B cell (primary cell): ENCODE results near the gene AAK1. TPM values are rescaled to one million over a fixed set of nuclear protein-coding genes. Genes with fewer than 3 reads are reported as not detected.
"Not testable (repeated sequence)": the region's sequence is repeated elsewhere in the genome, so short reads cannot be mapped to it uniquely, and the experiment has no call there.

ENCODE experiments used
- ATAC-seq: fragments of 200-7000 bp; cut with Tn5 transposase; one replicate; pipeline ENCODE4 v1.10.0; 2021; ENCODE audit warnings: low read depth, mild to moderate bottlenecking, moderate number of reproducible peaks, moderate library complexity
- CTCF ChIA-PET: fragments of 350-600 bp; sonication (Branson Sonifier 250); formaldehyde crosslinking; loops from one replicate; lab custom pipeline; 2021; ENCODE audit warnings: antibody characterized with exemption, inconsistent platforms; lab: Charles Lee
- POLR2A ChIA-PET: fragments of 350-600 bp; sonication (Branson Sonifier 250); formaldehyde crosslinking; loops from one replicate; lab custom pipeline; 2021; ENCODE audit warnings: antibody characterized with exemption; lab: Charles Lee
- DNase-seq: peaks from one replicate; pipeline ENCODE4 v3.0.0; 2013
- H2AFZ ChIP-seq: 2 replicates; pipeline ENCODE4 v1.6.1; 2012; ENCODE audit warnings: mild to moderate bottlenecking, low read depth, low read length; ENCODE audit not compliant: insufficient read depth, poor library complexity, severe bottlenecking
- H3K27ac ChIP-seq, 2 donors: 1 replicate in 1 of 2; 2 replicates in 1 of 2; pipeline ENCODE4 v1.5.1; 2012 to 2013; ENCODE audit warnings: low read length in 2 of 2, mild to moderate bottlenecking in 2 of 2, moderate library complexity in 1 of 2
- H3K27me3 ChIP-seq, 4 experiments: fragments of 200-600 bp in 1 of 4; sonication (generic) in 1 of 4; replicated peaks in 1 of 4; 1 replicate in 2 of 4; 2 replicates in 2 of 4; pipeline versions ENCODE4 v1.6.1 to v1.7.0; 2013 to 2016; ENCODE audit warnings: low read length in 3 of 4, mild to moderate bottlenecking in 2 of 4, mixed read lengths in 1 of 4, moderate library complexity in 1 of 4; ENCODE audit not compliant: insufficient read depth in 4 of 4, control insufficient read depth in 3 of 4; ENCODE audit errors: control extremely low read depth in 1 of 4
- H3K36me3 ChIP-seq, 2 experiments: replicated peaks in 1 of 2; 1 replicate in 1 of 2; 2 replicates in 1 of 2; pipeline versions ENCODE4 v1.6.1 to v1.7.1; 2013; ENCODE audit warnings: low read length in 1 of 2; ENCODE audit not compliant: insufficient read depth in 2 of 2, control insufficient read depth in 1 of 2; ENCODE audit errors: control extremely low read depth in 1 of 2, extremely low read depth in 1 of 2
- H3K4me1 ChIP-seq, 2 donors: fragments of 200-600 bp in 1 of 2; sonication (generic) in 1 of 2; 1 replicate in 1 of 2; 2 replicates in 1 of 2; pipeline versions ENCODE4 v1.5.1 to v1.6.1; 2013 to 2017; ENCODE audit warnings: low read length in 2 of 2; ENCODE audit not compliant: control insufficient read depth in 2 of 2, insufficient read depth in 2 of 2
- H3K4me2 ChIP-seq: replicated peaks from 2 replicates; pipeline ENCODE3; 2012; ENCODE audit warnings: mild to moderate bottlenecking, low read depth, low read length; ENCODE audit not compliant: poor library complexity, severe bottlenecking
- H3K4me3 ChIP-seq, 5 experiments: fragments of 200-600 bp in 1 of 5; sonication (generic) in 1 of 5; 1 replicate in 3 of 5; 2 replicates in 2 of 5; pipeline versions ENCODE4 v1.5.1 to v1.7.0; 2011 to 2016; ENCODE audit warnings: low read length in 4 of 5, mild to moderate bottlenecking in 4 of 5, low read depth in 2 of 5, control low read depth in 1 of 5, moderate library complexity in 1 of 5; ENCODE audit not compliant: insufficient read depth in 1 of 5; ENCODE audit errors: control extremely low read depth in 1 of 5, extremely low read depth in 1 of 5
- H3K79me2 ChIP-seq: fragments of 200-600 bp; sonication (generic); one replicate; pipeline ENCODE4 v1.6.0; 2016; ENCODE audit warnings: low read length; ENCODE audit not compliant: control insufficient read depth, insufficient read depth
- H3K9ac ChIP-seq: fragments of 200-600 bp; sonication (generic); 2 replicates; pipeline ENCODE4 v1.6.1; 2017; ENCODE audit warnings: mild to moderate bottlenecking, low read length, moderate library complexity
- H3K9me3 ChIP-seq, 3 donors: one replicate each; pipeline versions ENCODE4 v1.6.1 to v1.7.1; 2013; ENCODE audit warnings: low read length in 2 of 3; ENCODE audit not compliant: control insufficient read depth in 2 of 3, insufficient read depth in 1 of 3; ENCODE audit errors: control extremely low read depth in 1 of 3
- H4K20me1 ChIP-seq: 2 replicates; pipeline ENCODE4 v1.6.0; 2012; ENCODE audit warnings: mild to moderate bottlenecking, low read length; ENCODE audit not compliant: insufficient read depth, control insufficient read depth, poor library complexity, severe bottlenecking
- H3K27ac Mint-ChIP-seq: one replicate; pipeline ENCODE4 v1.8.0; 2021; ENCODE audit warnings: mixed read lengths
- H3K27me3 Mint-ChIP-seq: one replicate; pipeline ENCODE4 v1.8.0; 2021; ENCODE audit warnings: mixed read lengths
- H3K4me1 Mint-ChIP-seq: one replicate; pipeline ENCODE4 v1.8.0; 2021; ENCODE audit warnings: mixed read lengths
- H3K4me3 Mint-ChIP-seq: one replicate; pipeline ENCODE4 v1.8.0; 2021; ENCODE audit warnings: mixed read lengths
- H3K9me3 Mint-ChIP-seq: one replicate; pipeline ENCODE4 v1.8.0; 2022; ENCODE audit warnings: mixed read lengths; ENCODE audit not compliant: insufficient read depth
- EZH2 ChIP-seq: IDR thresholded peaks from 2 replicates; pipeline ENCODE4 v1.6.1; 2012; ENCODE audit warnings: borderline replicate concordance, low read depth, mild to moderate bottlenecking, moderate library complexity, low read length; ENCODE audit not compliant: insufficient read depth, poor library complexity, severe bottlenecking
- WGBS: methylation state at CpG from one replicate; pipeline ENCODE4 v1.1.5; 2013; ENCODE audit warnings: missing lambda C conversion rate; ENCODE audit not compliant: insufficient coverage; 5-methylcytosine and 5-hydroxymethylcytosine counted together
- intact Hi-C: fragments of 100-400 bp; cut with micrococcal nuclease; formaldehyde crosslinking; loops from one replicate; pipeline ENCODE4 v1.10.0; 2022
- polyA plus RNA-seq: library from polyadenylated mRNA; depleted of rRNA; stranded (reverse); fragments of >200 nt; gene quantifications from 2 replicates; pipeline ENCODE4 v1.2.3, GENCODE V29; 2012
- total RNA-seq, 2 donors: library from RNA; stranded (reverse); fragments of 120-200 nt in 1 of 2; gene quantifications; 1 replicate in 1 of 2; 2 replicates in 1 of 2; pipeline versions ENCODE4 v1.2.3 to v1.2.4, GENCODE V29; 2013 to 2022
- TF ChIP-seq, protein P1 (sequence below): fragments of 200-600 bp; IDR thresholded peaks from one replicate; pipeline ENCODE4 v1.8.0; 2022; ENCODE audit warnings: antibody characterized with exemption, mild to moderate bottlenecking

Gene AAK1
- total and polyA plus RNA-seq, 2 donors (not counting 1 experiment from before 2014, with no cell fraction given), result 2.4 to 7.2 TPM

DNA sequence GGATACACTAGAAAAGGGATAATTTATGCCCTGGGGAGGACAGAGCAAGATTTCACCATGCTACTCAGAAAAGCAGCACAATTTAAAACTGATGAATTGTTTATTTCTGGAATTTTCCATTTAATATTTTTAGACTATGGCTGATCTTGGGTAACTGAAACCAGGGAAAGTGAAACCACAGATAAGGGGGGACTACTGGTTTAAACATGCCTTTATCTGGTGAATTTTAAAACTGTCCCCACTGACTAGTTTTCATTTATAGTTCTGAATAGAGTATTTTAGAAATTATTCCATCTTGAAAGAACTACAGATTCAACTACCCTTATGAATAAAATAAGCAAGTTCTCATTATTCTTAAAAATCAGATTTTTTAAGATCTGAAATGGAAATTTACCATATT lies 221.3 kb downstream of the AAK1 start:
- Histone ChIP-seq H3K27me3 (no peaks in the 10 kb centered on the region), H2AFZ (no peak overlapping the region), H4K20me1 (no peaks in the 10 kb centered on the region), H3K9me3 (peaks cover 0 to 3% (median 0%) of the 10 kb centered on the region in 3 donors), H3K79me2 (peaks cover 24% of the 10 kb centered on the region), H3K9ac (no peak overlapping the region), H3K4me2 (no peak overlapping the region), H3K4me3 (no peak overlapping the region), H3K36me3 (peaks cover 2 to 32% of the 10 kb centered on the region in 2 experiments), H3K27ac (no peak overlapping the region), H3K4me1 (no peaks in the 10 kb centered on the region)
- no peak overlapping the region for H3K27ac Mint-ChIP-seq
- TF ChIP-seq, protein P1, sequence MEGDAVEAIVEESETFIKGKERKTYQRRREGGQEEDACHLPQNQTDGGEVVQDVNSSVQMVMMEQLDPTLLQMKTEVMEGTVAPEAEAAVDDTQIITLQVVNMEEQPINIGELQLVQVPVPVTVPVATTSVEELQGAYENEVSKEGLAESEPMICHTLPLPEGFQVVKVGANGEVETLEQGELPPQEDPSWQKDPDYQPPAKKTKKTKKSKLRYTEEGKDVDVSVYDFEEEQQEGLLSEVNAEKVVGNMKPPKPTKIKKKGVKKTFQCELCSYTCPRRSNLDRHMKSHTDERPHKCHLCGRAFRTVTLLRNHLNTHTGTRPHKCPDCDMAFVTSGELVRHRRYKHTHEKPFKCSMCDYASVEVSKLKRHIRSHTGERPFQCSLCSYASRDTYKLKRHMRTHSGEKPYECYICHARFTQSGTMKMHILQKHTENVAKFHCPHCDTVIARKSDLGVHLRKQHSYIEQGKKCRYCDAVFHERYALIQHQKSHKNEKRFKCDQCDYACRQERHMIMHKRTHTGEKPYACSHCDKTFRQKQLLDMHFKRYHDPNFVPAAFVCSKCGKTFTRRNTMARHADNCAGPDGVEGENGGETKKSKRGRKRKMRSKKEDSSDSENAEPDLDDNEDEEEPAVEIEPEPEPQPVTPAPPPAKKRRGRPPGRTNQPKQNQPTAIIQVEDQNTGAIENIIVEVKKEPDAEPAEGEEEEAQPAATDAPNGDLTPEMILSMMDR, result no peak
- TF ChIP-seq EZH2, result no peak
- no peaks in the 10 kb centered on the region for H3K27me3 Mint-ChIP-seq
- POLR2A ChIA-PET, result no interaction called here
- no peak for DNase-seq
- no peak for ATAC-seq
- no peak overlapping the region for H3K4me3 Mint-ChIP-seq
- CTCF ChIA-PET, result no interaction called here
- intact Hi-C loops, result no loop called here
- H3K4me1 Mint-ChIP-seq, result no peaks in the 10 kb centered on the region
- no peaks in the 10 kb centered on the region for H3K9me3 Mint-ChIP-seq

- H4K20me1 ChIP-seq, intact Hi-C loops, DNase-seq, H3K4me2 ChIP-seq, H3K4me1 Mint-ChIP-seq, H3K4me3 Mint-ChIP-seq, H3K9me3 Mint-ChIP-seq, H3K27me3 ChIP-seq, H3K9me3 ChIP-seq, POLR2A ChIA-PET, CTCF ChIA-PET, H3K9ac ChIP-seq, H3K27ac ChIP-seq, H3K27me3 Mint-ChIP-seq, H2AFZ ChIP-seq, H3K79me2 ChIP-seq, H3K4me1 ChIP-seq, ATAC-seq, H3K4me3 ChIP-seq, H3K27ac Mint-ChIP-seq: not testable (repeated sequence)
- 93% methylated on average over 4 of the region's 7 CpGs for WGBS
- peaks cover 2 to 31% of the 10 kb centered on the region in 2 experiments for H3K36me3 ChIP-seq
Measured at GRCh38 chr2:69419111-69419510, 224.4 kb downstream of the AAK1 start.
